Globus pallidus (tissue), 1 donor: ENCODE measurements around the gene CRIP2.

Source experiments
- DNase-seq: peaks from one replicate; pipeline ENCODE4 v3.0.0-alpha.2; 2015; ENCODE audit warnings: low spot score

The CRIP2 gene

GRCh38 chr14:105498430-105499255 is 24.0 kb downstream of the CRIP2 start:
- peak; percentile 84 for DNase-seq

GRCh38 chr14:105499256-105500035 is 24.8 kb downstream of the CRIP2 start:
- peak; percentile 99 for DNase-seq

GRCh38 chr14:105500036-105500725 is 25.6 kb downstream of the CRIP2 start:
- peak; percentile 38 for DNase-seq

- DNase-seq: no peak
These were observed 26.1 kb downstream of the CRIP2 start for GRCh38 chr14:105500726-105501101.

GRCh38 chr14:105501504-105502291 is 27.1 kb downstream of the CRIP2 start:
- DNase-seq: no peak

GRCh38 chr14:105502446-105503295 is 28.1 kb downstream of the CRIP2 start:
- no peak for DNase-seq

GRCh38 chr14:105503296-105503640 is 28.6 kb downstream of the CRIP2 start:
- DNase-seq: no peak

- no peak for DNase-seq
These were observed 29.5 kb downstream of the CRIP2 start for GRCh38 chr14:105503935-105504692.

GRCh38 chr14:105505101-105505500 is 30.5 kb downstream of the CRIP2 start:
- DNase-seq: no peak

GRCh38 chr14:105507247-105507646 is 32.6 kb downstream of the CRIP2 start:
- DNase-seq: no peak

GRCh38 chr14:105508069-105508468 is 33.4 kb downstream of the CRIP2 start:
- DNase-seq: no peak

- DNase-seq: no peak
These were observed 34.0 kb downstream of the CRIP2 start for GRCh38 chr14:105508601-105509000.

GRCh38 chr14:105517096-105517495 is 42.5 kb downstream of the CRIP2 start:
- DNase-seq: no peak

GRCh38 chr14:105519946-105520698 is 45.5 kb downstream of the CRIP2 start:
- DNase-seq: no peak

- no peak for DNase-seq
These were observed 50.7 kb downstream of the CRIP2 start for GRCh38 chr14:105525326-105525725.

- peak; percentile 45 for DNase-seq
These were observed 51.5 kb downstream of the CRIP2 start, which contains the start of gene TMEM121 for GRCh38 chr14:105525861-105526775. Gene TMEM121, plus strand, starts transcription at chr14:105526583. Its CDS starts 2,252 bp downstream, at chr14:105528835.

- DNase-seq: no peak
These were observed 52.3 kb downstream of the CRIP2 start for GRCh38 chr14:105526776-105527380.

- DNase-seq: no peak
These were observed 52.8 kb downstream of the CRIP2 start for GRCh38 chr14:105527381-105527825.
